HL-60 (cell line): Measurements from ENCODE around the gene SNRNP70.

Experiments
- DNase-seq, 2 experiments: peaks; one replicate each; pipeline ENCODE4 v3.0.0-alpha.2; 2010 to 2020; ENCODE audit warnings: low read depth in 1 of 2, low spot score in 1 of 2
- H3K27ac ChIP-seq: fragments of 250-450 bp; sonication (Bioruptor Pico); replicated peaks from 2 replicates; pipeline ENCODE4 v1.5.1; 2020; ENCODE audit warnings: mild to moderate bottlenecking, moderate library complexity
- H3K27me3 ChIP-seq: fragments of 250-450 bp; sonication (Bioruptor Pico); 2 replicates; pipeline ENCODE4 v1.5.1; 2021; ENCODE audit warnings: mild to moderate bottlenecking, moderate library complexity; ENCODE audit not compliant: insufficient read depth, poor library complexity, severe bottlenecking
- H3K4me3 ChIP-seq: replicated peaks from 2 replicates; pipeline ENCODE4 v1.5.1; 2011; ENCODE audit warnings: mild to moderate bottlenecking, control low read depth, low read length; ENCODE audit not compliant: insufficient read depth
- CTCF ChIP-seq: IDR thresholded peaks from one replicate; pipeline ENCODE4 v1.5.1; 2011; ENCODE audit warnings: low read length, control low read depth, inconsistent platforms; ENCODE audit not compliant: insufficient read depth
- GABPA ChIP-seq: IDR thresholded peaks from 2 replicates; pipeline ENCODE4 v1.6.1; 2012; ENCODE audit warnings: low read depth
- POLR2AphosphoS5 ChIP-seq: IDR thresholded peaks from 2 replicates; pipeline ENCODE4 v1.6.1; 2012; ENCODE audit warnings: low read depth
- REST ChIP-seq: IDR thresholded peaks from 2 replicates; pipeline ENCODE4 v1.6.1; 2012; ENCODE audit warnings: low read depth; ENCODE audit not compliant: insufficient replicate concordance
- SPI1 ChIP-seq: IDR thresholded peaks from 2 replicates; pipeline ENCODE4 v1.6.1; 2012; ENCODE audit warnings: low read depth, mild to moderate bottlenecking, borderline replicate concordance

Gene SNRNP70

GRCh38 chr19:49085868-49086232, 599 bp downstream of the SNRNP70 start:
- H3K27me3 ChIP-seq, result no peaks in the 10 kb centered on the region
- peak overlapping the region; percentile 95 for H3K27ac ChIP-seq
- no peak for TF ChIP-seq GABPA
- no peak for TF ChIP-seq SPI1
- no peak for TF ChIP-seq CTCF
- no peak for TF ChIP-seq POLR2AphosphoS5
- TF ChIP-seq REST, result no peak
- peak overlapping the region; percentile 94 for H3K4me3 ChIP-seq
- DNase-seq, result no peak

- H3K4me3 ChIP-seq, result peak overlapping the region; percentile 94
Measured at GRCh38 chr19:49086296-49086695, 1.0 kb downstream of the SNRNP70 start.

More at GRCh38 chr19:49086296-49086695, 1.0 kb downstream of the SNRNP70 start:
- DNase-seq, result no peak
- peak overlapping the region; percentile 95 for H3K27ac ChIP-seq
- TF ChIP-seq SPI1 (no peak), REST (no peak), CTCF (no peak), GABPA (no peak), POLR2AphosphoS5 (no peak)
- no peaks in the 10 kb centered on the region for H3K27me3 ChIP-seq
